ENCODE results near the gene PLA2G2C. TPM values are rescaled to one million over a fixed set of nuclear protein-coding genes. Genes with fewer than 3 reads are reported as not detected.

PLA2G2C gene
- total and polyA plus RNA-seq, 2 of the 13 experiments (the other 11 are each of a cell fraction or from before 2014, with no cell fraction given), result not detected

DNA sequence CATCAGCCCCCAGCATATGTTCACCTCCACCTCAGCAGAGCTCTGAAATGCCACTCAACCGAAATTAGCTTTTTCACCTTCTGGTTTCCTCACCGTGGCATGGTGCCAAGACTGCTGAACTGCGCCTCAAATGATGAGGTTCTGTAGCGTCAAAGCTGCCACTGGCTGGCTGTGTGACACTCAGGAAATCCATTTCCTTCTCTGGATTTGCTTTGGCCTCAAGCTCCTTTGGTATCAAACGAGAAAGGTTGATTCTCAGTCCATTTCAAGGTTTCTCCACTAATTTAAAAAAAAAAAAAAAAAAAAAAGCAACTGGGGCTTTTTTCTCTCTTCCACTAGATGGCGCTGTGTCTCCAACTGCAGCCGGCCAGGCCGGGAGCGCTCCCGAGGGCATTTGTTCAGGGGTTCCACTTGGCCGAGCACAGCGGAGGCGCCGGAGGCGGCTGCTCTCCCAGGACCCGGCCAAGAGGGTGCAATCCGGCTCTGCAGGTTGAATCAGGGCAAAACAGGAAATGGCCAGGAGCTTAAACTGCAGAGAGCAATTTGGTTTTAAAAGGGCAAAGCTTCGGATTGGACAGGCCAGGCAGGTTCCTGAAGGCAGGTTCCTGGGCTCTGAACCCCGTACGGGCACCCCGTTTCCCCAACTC lies 26.5 kb upstream of the PLA2G2C start (continued):
- TF ChIP-seq, protein P1, sequence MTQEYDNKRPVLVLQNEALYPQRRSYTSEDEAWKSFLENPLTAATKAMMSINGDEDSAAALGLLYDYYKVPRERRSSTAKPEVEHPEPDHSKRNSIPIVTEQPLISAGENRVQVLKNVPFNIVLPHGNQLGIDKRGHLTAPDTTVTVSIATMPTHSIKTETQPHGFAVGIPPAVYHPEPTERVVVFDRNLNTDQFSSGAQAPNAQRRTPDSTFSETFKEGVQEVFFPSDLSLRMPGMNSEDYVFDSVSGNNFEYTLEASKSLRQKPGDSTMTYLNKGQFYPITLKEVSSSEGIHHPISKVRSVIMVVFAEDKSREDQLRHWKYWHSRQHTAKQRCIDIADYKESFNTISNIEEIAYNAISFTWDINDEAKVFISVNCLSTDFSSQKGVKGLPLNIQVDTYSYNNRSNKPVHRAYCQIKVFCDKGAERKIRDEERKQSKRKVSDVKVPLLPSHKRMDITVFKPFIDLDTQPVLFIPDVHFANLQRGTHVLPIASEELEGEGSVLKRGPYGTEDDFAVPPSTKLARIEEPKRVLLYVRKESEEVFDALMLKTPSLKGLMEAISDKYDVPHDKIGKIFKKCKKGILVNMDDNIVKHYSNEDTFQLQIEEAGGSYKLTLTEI (CRISPR knock-in tag; conservative IDR thresholded peaks at IDR 0.05), result no peak
- TF ChIP-seq, protein P2, sequence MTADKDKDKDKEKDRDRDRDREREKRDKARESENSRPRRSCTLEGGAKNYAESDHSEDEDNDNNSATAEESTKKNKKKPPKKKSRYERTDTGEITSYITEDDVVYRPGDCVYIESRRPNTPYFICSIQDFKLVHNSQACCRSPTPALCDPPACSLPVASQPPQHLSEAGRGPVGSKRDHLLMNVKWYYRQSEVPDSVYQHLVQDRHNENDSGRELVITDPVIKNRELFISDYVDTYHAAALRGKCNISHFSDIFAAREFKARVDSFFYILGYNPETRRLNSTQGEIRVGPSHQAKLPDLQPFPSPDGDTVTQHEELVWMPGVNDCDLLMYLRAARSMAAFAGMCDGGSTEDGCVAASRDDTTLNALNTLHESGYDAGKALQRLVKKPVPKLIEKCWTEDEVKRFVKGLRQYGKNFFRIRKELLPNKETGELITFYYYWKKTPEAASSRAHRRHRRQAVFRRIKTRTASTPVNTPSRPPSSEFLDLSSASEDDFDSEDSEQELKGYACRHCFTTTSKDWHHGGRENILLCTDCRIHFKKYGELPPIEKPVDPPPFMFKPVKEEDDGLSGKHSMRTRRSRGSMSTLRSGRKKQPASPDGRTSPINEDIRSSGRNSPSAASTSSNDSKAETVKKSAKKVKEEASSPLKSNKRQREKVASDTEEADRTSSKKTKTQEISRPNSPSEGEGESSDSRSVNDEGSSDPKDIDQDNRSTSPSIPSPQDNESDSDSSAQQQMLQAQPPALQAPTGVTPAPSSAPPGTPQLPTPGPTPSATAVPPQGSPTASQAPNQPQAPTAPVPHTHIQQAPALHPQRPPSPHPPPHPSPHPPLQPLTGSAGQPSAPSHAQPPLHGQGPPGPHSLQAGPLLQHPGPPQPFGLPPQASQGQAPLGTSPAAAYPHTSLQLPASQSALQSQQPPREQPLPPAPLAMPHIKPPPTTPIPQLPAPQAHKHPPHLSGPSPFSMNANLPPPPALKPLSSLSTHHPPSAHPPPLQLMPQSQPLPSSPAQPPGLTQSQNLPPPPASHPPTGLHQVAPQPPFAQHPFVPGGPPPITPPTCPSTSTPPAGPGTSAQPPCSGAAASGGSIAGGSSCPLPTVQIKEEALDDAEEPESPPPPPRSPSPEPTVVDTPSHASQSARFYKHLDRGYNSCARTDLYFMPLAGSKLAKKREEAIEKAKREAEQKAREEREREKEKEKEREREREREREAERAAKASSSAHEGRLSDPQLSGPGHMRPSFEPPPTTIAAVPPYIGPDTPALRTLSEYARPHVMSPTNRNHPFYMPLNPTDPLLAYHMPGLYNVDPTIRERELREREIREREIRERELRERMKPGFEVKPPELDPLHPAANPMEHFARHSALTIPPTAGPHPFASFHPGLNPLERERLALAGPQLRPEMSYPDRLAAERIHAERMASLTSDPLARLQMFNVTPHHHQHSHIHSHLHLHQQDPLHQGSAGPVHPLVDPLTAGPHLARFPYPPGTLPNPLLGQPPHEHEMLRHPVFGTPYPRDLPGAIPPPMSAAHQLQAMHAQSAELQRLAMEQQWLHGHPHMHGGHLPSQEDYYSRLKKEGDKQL (CRISPR knock-in tag; IDR thresholded peaks at IDR 0.05; ENCODE audit: low read depth), result no peak
- TF ChIP-seq ARID3A (IDR thresholded peaks at IDR 0.05; ENCODE audit: low read depth, low read length) (no peak), NR2F1 (CRISPR knock-in tag; IDR thresholded peaks at IDR 0.05) (no peak), MED13 (CRISPR knock-in tag; IDR thresholded peaks at IDR 0.05) (no peak), WIZ (CRISPR knock-in tag; IDR thresholded peaks at IDR 0.05) (no peak), EEA1 (CRISPR knock-in tag; IDR thresholded peaks at IDR 0.05; ENCODE audit: borderline replicate concordance) (no peak), DNMT1 (CRISPR knock-in tag; IDR thresholded peaks at IDR 0.05) (no peak), NFKB2 (CRISPR knock-in tag; IDR thresholded peaks at IDR 0.05; ENCODE audit: borderline replicate concordance) (0 out of 2 replicates have a peak, but pooled peaks have one; percentile 35), ZFP82 (CRISPR knock-in tag; IDR thresholded peaks at IDR 0.05; ENCODE audit: borderline replicate concordance) (no peak), RBM22 (optimal IDR thresholded peaks at IDR 0.05; ENCODE audit: low read length) (no peak), ZNF747 (CRISPR knock-in tag; IDR thresholded peaks at IDR 0.05; ENCODE audit: borderline replicate concordance) (no peak), MTF1 (CRISPR knock-in tag; IDR thresholded peaks at IDR 0.05) (no peak), ZFP90 (CRISPR knock-in tag; IDR thresholded peaks at IDR 0.05; ENCODE audit: borderline replicate concordance) (no peak)
- TF ChIP-seq, protein P3, sequence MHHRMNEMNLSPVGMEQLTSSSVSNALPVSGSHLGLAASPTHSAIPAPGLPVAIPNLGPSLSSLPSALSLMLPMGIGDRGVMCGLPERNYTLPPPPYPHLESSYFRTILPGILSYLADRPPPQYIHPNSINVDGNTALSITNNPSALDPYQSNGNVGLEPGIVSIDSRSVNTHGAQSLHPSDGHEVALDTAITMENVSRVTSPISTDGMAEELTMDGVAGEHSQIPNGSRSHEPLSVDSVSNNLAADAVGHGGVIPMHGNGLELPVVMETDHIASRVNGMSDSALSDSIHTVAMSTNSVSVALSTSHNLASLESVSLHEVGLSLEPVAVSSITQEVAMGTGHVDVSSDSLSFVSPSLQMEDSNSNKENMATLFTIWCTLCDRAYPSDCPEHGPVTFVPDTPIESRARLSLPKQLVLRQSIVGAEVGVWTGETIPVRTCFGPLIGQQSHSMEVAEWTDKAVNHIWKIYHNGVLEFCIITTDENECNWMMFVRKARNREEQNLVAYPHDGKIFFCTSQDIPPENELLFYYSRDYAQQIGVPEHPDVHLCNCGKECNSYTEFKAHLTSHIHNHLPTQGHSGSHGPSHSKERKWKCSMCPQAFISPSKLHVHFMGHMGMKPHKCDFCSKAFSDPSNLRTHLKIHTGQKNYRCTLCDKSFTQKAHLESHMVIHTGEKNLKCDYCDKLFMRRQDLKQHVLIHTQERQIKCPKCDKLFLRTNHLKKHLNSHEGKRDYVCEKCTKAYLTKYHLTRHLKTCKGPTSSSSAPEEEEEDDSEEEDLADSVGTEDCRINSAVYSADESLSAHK (CRISPR knock-in tag; IDR thresholded peaks at IDR 0.05; ENCODE audit: borderline replicate concordance), result no peak
- TF ChIP-seq, protein P4, sequence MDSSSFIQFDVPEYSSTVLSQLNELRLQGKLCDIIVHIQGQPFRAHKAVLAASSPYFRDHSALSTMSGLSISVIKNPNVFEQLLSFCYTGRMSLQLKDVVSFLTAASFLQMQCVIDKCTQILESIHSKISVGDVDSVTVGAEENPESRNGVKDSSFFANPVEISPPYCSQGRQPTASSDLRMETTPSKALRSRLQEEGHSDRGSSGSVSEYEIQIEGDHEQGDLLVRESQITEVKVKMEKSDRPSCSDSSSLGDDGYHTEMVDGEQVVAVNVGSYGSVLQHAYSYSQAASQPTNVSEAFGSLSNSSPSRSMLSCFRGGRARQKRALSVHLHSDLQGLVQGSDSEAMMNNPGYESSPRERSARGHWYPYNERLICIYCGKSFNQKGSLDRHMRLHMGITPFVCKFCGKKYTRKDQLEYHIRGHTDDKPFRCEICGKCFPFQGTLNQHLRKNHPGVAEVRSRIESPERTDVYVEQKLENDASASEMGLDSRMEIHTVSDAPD (CRISPR knock-in tag; IDR thresholded peaks at IDR 0.05), result no peak

Data from HepG2 (cell line).